GM13977 (cell line): ENCODE measurements around the gene RHOB.

Experiments
- DNase-seq: peaks from one replicate; pipeline ENCODE4 v3.0.0; 2012; ENCODE audit warnings: low spot score
- in situ Hi-C: fragments of 300-500 bp; cut with MboI; formaldehyde crosslinking; loops from one replicate; pipeline ENCODE4 v1.12.0; 2022; ENCODE audit warnings: low sequenced_read_pairs, low pct_unique_long_range_greater_than_20kb, mixed read lengths, inconsistent platforms; ENCODE audit not compliant: unreplicated experiment
- TF ChIP-seq, protein P1 (sequence below): IDR thresholded peaks from 2 replicates; pipeline ENCODE4 v1.5.1; 2012; ENCODE audit warnings: mild to moderate bottlenecking, control low read depth; ENCODE audit not compliant: insufficient read depth; ENCODE audit errors: extremely low read depth, missing control alignments

The RHOB gene

GRCh38 chr2:20448977-20449306, 2.1 kb downstream of the RHOB start:
- TF ChIP-seq, protein P1, sequence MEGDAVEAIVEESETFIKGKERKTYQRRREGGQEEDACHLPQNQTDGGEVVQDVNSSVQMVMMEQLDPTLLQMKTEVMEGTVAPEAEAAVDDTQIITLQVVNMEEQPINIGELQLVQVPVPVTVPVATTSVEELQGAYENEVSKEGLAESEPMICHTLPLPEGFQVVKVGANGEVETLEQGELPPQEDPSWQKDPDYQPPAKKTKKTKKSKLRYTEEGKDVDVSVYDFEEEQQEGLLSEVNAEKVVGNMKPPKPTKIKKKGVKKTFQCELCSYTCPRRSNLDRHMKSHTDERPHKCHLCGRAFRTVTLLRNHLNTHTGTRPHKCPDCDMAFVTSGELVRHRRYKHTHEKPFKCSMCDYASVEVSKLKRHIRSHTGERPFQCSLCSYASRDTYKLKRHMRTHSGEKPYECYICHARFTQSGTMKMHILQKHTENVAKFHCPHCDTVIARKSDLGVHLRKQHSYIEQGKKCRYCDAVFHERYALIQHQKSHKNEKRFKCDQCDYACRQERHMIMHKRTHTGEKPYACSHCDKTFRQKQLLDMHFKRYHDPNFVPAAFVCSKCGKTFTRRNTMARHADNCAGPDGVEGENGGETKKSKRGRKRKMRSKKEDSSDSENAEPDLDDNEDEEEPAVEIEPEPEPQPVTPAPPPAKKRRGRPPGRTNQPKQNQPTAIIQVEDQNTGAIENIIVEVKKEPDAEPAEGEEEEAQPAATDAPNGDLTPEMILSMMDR: no peak
- in situ Hi-C loops: no loop called here
- DNase-seq: no peak

GRCh38 chr2:20449501-20450200, 2.8 kb downstream of the RHOB start:
- in situ Hi-C loops: no loop called here
- DNase-seq: no peak
- TF ChIP-seq, protein P1: no peak

DNA sequence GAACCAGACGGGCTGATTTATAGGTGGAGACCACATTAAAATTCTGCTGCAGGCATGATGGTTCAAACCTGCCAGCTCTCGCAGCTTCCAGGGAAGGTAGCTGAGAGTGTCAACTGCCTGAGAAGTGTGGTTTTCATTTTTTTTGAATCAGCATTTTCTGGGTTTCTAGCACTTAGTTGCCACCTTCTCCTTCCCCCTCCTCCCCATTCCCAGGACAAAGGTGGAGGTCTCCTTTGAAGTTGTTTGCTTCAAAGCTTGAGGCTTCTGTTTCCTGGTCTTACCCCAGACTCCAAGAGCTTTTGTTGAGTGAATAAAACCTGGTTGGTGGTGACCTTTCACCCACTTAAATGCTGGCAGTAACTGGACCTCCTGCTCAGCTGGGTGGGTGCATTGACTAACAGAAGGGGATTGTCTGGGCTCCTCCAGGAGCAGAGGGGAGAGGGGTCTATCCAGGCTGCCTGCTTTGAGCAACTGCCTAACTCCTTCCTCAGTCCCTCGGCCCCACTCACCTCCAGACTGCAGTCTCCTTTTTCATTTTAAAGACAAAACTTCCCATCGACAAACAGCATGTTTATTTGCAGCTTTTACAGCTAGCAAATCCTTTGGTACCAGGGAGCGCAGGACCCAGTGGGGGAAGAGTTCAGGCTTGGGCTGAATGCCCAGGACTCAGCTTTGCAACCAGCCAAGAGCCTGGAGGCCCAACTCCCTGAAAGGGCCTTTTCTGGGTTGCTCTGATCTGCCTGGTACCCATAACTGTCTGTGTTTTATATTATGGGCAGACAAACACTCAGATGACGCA, 3.5 kb downstream of the RHOB start:
- in situ Hi-C loops: no loop called here
- no peak for DNase-seq
- TF ChIP-seq, protein P1: no peak

DNA sequence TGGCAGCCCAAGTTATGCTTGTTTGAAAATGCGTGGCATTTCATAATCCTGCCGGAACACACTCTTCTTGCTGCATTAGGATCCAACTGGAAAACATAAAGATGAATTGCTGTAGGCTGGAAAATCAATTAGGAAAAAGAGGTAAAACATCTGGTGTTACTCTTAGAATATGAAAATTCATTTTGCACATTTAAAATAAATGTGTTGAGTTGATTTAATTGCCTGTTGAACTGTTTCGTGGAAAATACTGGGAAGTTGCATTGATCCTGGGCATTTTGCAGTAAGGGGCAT, 4.1 kb downstream of the RHOB start:
- TF ChIP-seq, protein P1: no peak
- no peak for DNase-seq
- in situ Hi-C loops: no loop called here

DNA sequence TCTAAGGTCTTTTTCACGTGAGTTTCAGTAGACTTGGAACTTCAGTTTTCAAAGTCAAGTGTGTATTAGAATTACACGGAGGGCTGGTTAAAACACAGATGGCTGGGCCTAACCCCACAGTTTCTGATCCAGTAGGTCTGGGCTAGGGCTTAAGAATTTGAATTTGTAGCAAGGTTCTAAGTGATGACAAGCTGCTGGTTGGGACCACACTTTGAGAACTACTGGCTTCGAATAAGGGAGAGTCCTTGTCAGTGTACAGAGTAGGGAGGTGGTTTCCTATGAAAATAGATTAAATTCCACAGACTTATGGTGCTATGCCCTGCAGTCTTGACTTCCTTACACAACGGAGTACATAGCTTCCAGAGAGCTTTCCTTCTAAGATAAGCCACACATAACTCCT, 4.5 kb downstream of the RHOB start:
- DNase-seq: no peak
- TF ChIP-seq, protein P1: no peak
- in situ Hi-C loops: no loop called here

- in situ Hi-C loops: no loop called here
- DNase-seq: no peak
- TF ChIP-seq, protein P1: no peak
Measured at GRCh38 chr2:20451761-20452499, 5.1 kb downstream of the RHOB start.
